Astrocyte of the hippocampus (primary cell): ENCODE measurements around the gene NOXRED1.

Experiments used
- DNase-seq: peaks from one replicate; pipeline ENCODE4 v3.0.0; 2011; ENCODE audit warnings: low read depth, low spot score

NOXRED1 gene

GRCh38 chr14:77344377-77344996 is 78.8 kb downstream of the NOXRED1 start:
- DNase-seq: peak; percentile 38
